ENCODE data around the gene AMIGO3.

DNA sequence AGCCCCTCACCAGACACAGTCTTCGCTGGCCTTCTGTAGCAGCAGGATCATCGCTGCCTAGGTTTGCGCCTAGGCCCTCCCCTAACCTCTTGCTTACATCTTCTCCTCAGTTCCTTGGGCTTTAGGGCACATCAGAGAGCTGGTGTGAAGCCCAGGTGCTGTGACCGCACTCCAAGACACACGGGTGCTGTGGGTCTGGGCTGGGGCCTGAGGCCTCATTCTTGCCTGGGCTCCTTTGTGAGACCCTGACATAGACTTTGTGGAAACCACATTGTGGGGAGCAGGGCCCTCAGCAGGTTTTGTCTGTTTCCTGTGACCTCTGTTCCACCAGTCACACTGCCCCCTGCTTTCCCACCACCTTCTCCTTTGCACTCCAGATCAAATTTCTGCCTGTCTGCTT is 8.0 kb downstream of the AMIGO3 start:
- TF ChIP-seq, protein P1, sequence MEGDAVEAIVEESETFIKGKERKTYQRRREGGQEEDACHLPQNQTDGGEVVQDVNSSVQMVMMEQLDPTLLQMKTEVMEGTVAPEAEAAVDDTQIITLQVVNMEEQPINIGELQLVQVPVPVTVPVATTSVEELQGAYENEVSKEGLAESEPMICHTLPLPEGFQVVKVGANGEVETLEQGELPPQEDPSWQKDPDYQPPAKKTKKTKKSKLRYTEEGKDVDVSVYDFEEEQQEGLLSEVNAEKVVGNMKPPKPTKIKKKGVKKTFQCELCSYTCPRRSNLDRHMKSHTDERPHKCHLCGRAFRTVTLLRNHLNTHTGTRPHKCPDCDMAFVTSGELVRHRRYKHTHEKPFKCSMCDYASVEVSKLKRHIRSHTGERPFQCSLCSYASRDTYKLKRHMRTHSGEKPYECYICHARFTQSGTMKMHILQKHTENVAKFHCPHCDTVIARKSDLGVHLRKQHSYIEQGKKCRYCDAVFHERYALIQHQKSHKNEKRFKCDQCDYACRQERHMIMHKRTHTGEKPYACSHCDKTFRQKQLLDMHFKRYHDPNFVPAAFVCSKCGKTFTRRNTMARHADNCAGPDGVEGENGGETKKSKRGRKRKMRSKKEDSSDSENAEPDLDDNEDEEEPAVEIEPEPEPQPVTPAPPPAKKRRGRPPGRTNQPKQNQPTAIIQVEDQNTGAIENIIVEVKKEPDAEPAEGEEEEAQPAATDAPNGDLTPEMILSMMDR (IDR thresholded peaks at IDR 0.05): no peak
- no peak for TF ChIP-seq EZH2 (IDR thresholded peaks at IDR 0.05; ENCODE audit: borderline replicate concordance, insufficient read depth, low read depth, low read length, poor library complexity, severe bottlenecking)

All from B cell (primary cell).